Activated CD4-positive, alpha-beta T cell treated with anti-CD3 and anti-CD28 coated beads, Interleukin-2, amount 10 ng/mL, durations not matched to agents 7 days and 5 days (primary cell): ENCODE data around the gene NCOA1. TPM values are rescaled to one million over a fixed set of nuclear protein-coding genes. Genes with fewer than 3 reads are reported as not detected.

ENCODE experiments used
- CTCF ChIA-PET: fragments of 350-600 bp; sonication (Branson Sonifier 250); formaldehyde crosslinking; loops from one replicate; lab custom pipeline; 2021; ENCODE audit warnings: antibody characterized with exemption; lab: Charles Lee
- POLR2A ChIA-PET: fragments of 350-600 bp; sonication (Branson Sonifier 250); formaldehyde crosslinking; loops from one replicate; lab custom pipeline; 2021; ENCODE audit warnings: antibody characterized with exemption; lab: Charles Lee
- DNase-seq: peaks from one replicate; pipeline ENCODE4 v3.0.0-alpha.2; 2020
- H3K27ac Mint-ChIP-seq: one replicate; pipeline ENCODE4 v1.8.0; 2021; ENCODE audit warnings: mild to moderate bottlenecking, moderate library complexity, mixed read lengths
- H3K27me3 Mint-ChIP-seq: one replicate; pipeline ENCODE4 v1.8.0; 2021; ENCODE audit warnings: mixed read lengths
- H3K36me3 Mint-ChIP-seq: one replicate; pipeline ENCODE4 v1.8.0; 2021; ENCODE audit warnings: low read depth, mixed read lengths
- H3K4me1 Mint-ChIP-seq: one replicate; pipeline ENCODE4 v1.8.0; 2021; ENCODE audit warnings: mixed read lengths
- H3K4me3 Mint-ChIP-seq: one replicate; pipeline ENCODE4 v1.8.0; 2021; ENCODE audit warnings: mild to moderate bottlenecking, moderate library complexity, mixed read lengths
- H3K9me3 Mint-ChIP-seq: one replicate; pipeline ENCODE4 v1.8.0; 2021; ENCODE audit warnings: mixed read lengths
- total RNA-seq, 2 experiments: library from RNA; stranded (reverse); gene quantifications; one replicate each; pipeline ENCODE4 v1.2.3, GENCODE V29; 2021

Gene NCOA1
- total RNA-seq, 2 experiments from 2014 or later, result 18.4 to 22.8 TPM

GRCh38 chr2:24643051-24643450, 152.0 kb downstream of the NCOA1 start:
- H3K9me3 Mint-ChIP-seq, result peaks cover 7% of the 10 kb centered on the region
- CTCF ChIA-PET, result interaction anchor here (0.9 to 1.2 kb wide), 2 partner anchors 170 to 232 kb away, joined by 3 read pairs; no protein-coding TSS in a partner anchor
- H3K4me1 Mint-ChIP-seq, result peaks cover 2% of the 10 kb centered on the region
- H3K36me3 Mint-ChIP-seq, result no peaks in the 10 kb centered on the region
- H3K27me3 Mint-ChIP-seq, result no peaks in the 10 kb centered on the region
- DNase-seq, result no peak
- H3K27ac Mint-ChIP-seq, result no peak overlapping the region
- POLR2A ChIA-PET, result no interaction called here
- no peak overlapping the region for H3K4me3 Mint-ChIP-seq

- Mint-ChIP-seq H3K36me3 (no peaks in the 10 kb centered on the region), H3K4me3 (no peak overlapping the region), H3K4me1 (peaks cover 2% of the 10 kb centered on the region), H3K9me3 (no peaks in the 10 kb centered on the region), H3K27ac (no peak overlapping the region), H3K27me3 (no peaks in the 10 kb centered on the region)
- ChIA-PET POLR2A (no interaction called here), CTCF (no interaction called here)
- DNase-seq, result no peak
Observed at GRCh38 chr2:24644032-24644431, 153.0 kb downstream of the NCOA1 start.

- POLR2A ChIA-PET, result no interaction called here
- H3K27me3 Mint-ChIP-seq, result no peaks in the 10 kb centered on the region
- peaks cover 3% of the 10 kb centered on the region for H3K9me3 Mint-ChIP-seq
- no peak overlapping the region for H3K4me3 Mint-ChIP-seq
- no peaks in the 10 kb centered on the region for H3K4me1 Mint-ChIP-seq
- CTCF ChIA-PET, result no interaction called here
- H3K27ac Mint-ChIP-seq, result no peak overlapping the region
- no peak for DNase-seq
- no peaks in the 10 kb centered on the region for H3K36me3 Mint-ChIP-seq
Observed at GRCh38 chr2:24650997-24651642, 160.1 kb downstream of the NCOA1 start.

- Mint-ChIP-seq H3K27me3 (no peaks in the 10 kb centered on the region), H3K9me3 (peaks cover 3% of the 10 kb centered on the region), H3K4me1 (no peaks in the 10 kb centered on the region), H3K36me3 (no peaks in the 10 kb centered on the region), H3K27ac (no peak overlapping the region), H3K4me3 (no peak overlapping the region)
- POLR2A ChIA-PET, result no interaction called here
- CTCF ChIA-PET, result no interaction called here
- DNase-seq, result no peak
Observed at GRCh38 chr2:24651643-24652003, 160.6 kb downstream of the NCOA1 start.

- Mint-ChIP-seq H3K9me3 (peaks cover 3% of the 10 kb centered on the region), H3K4me3 (no peak overlapping the region), H3K27me3 (no peaks in the 10 kb centered on the region), H3K27ac (no peak overlapping the region), H3K4me1 (no peaks in the 10 kb centered on the region), H3K36me3 (no peaks in the 10 kb centered on the region)
- no peak for DNase-seq
- POLR2A ChIA-PET, result no interaction called here
- CTCF ChIA-PET, result no interaction called here
Observed at GRCh38 chr2:24652265-24653182, 161.5 kb downstream of the NCOA1 start.

- no peak for DNase-seq
- H3K27me3 Mint-ChIP-seq, result no peaks in the 10 kb centered on the region
- ChIA-PET CTCF (no interaction called here), POLR2A (no interaction called here)
- H3K4me1 Mint-ChIP-seq, result no peaks in the 10 kb centered on the region
- no peak overlapping the region for H3K4me3 Mint-ChIP-seq
- H3K9me3 Mint-ChIP-seq, result no peaks in the 10 kb centered on the region
- no peak overlapping the region for H3K27ac Mint-ChIP-seq
- H3K36me3 Mint-ChIP-seq, result no peaks in the 10 kb centered on the region
Observed at GRCh38 chr2:24657818-24658217, 166.8 kb downstream of the NCOA1 start.

- ChIA-PET POLR2A (no interaction called here), CTCF (interaction anchor here (0.6 kb wide), 1 partner anchor 243 kb away, joined by 3 read pairs; no protein-coding TSS in a partner anchor)
- Mint-ChIP-seq H3K4me3 (no peak overlapping the region), H3K4me1 (no peaks in the 10 kb centered on the region), H3K27me3 (no peaks in the 10 kb centered on the region), H3K9me3 (no peaks in the 10 kb centered on the region), H3K27ac (no peak overlapping the region), H3K36me3 (no peaks in the 10 kb centered on the region)
- DNase-seq, result no peak
Observed at GRCh38 chr2:24658531-24659202, 167.6 kb downstream of the NCOA1 start.

- Mint-ChIP-seq H3K27me3 (no peaks in the 10 kb centered on the region), H3K4me1 (no peaks in the 10 kb centered on the region), H3K27ac (no peak overlapping the region), H3K36me3 (no peaks in the 10 kb centered on the region), H3K4me3 (no peak overlapping the region), H3K9me3 (no peaks in the 10 kb centered on the region)
- ChIA-PET CTCF (no interaction called here), POLR2A (no interaction called here)
- DNase-seq, result no peak
Observed at GRCh38 chr2:24659862-24660261, 168.8 kb downstream of the NCOA1 start.

GRCh38 chr2:24667542-24667941, 176.5 kb downstream of the NCOA1 start:
- H3K27me3 Mint-ChIP-seq, result no peaks in the 10 kb centered on the region
- H3K27ac Mint-ChIP-seq, result no peak overlapping the region
- no peak overlapping the region for H3K4me3 Mint-ChIP-seq
- DNase-seq, result no peak
- H3K4me1 Mint-ChIP-seq, result peaks cover 6% of the 10 kb centered on the region
- H3K36me3 Mint-ChIP-seq, result no peaks in the 10 kb centered on the region
- no peaks in the 10 kb centered on the region for H3K9me3 Mint-ChIP-seq
- POLR2A ChIA-PET, result no interaction called here
- CTCF ChIA-PET, result no interaction called here

GRCh38 chr2:24671230-24671629, 180.2 kb downstream of the NCOA1 start:
- Mint-ChIP-seq H3K27ac (no peak overlapping the region), H3K36me3 (peaks cover 7% of the 10 kb centered on the region), H3K4me1 (peaks cover 10% of the 10 kb centered on the region), H3K27me3 (no peaks in the 10 kb centered on the region), H3K9me3 (no peaks in the 10 kb centered on the region), H3K4me3 (no peak overlapping the region)
- POLR2A ChIA-PET, result no interaction called here
- DNase-seq, result no peak
- CTCF ChIA-PET, result no interaction called here

GRCh38 chr2:24672589-24672988, 181.5 kb downstream of the NCOA1 start:
- H3K27me3 Mint-ChIP-seq, result no peaks in the 10 kb centered on the region
- peaks cover 10% of the 10 kb centered on the region for H3K4me1 Mint-ChIP-seq
- peaks cover 9% of the 10 kb centered on the region for H3K36me3 Mint-ChIP-seq
- H3K9me3 Mint-ChIP-seq, result no peaks in the 10 kb centered on the region
- H3K4me3 Mint-ChIP-seq, result no peak overlapping the region
- DNase-seq, result no peak
- H3K27ac Mint-ChIP-seq, result no peak overlapping the region
- ChIA-PET POLR2A (no interaction called here), CTCF (no interaction called here)

- H3K4me1 Mint-ChIP-seq, result peaks cover 10% of the 10 kb centered on the region
- H3K9me3 Mint-ChIP-seq, result no peaks in the 10 kb centered on the region
Observed at GRCh38 chr2:24675338-24675737, 184.3 kb downstream of the NCOA1 start.

GRCh38 chr2:24676493-24676892, 185.4 kb downstream of the NCOA1 start:
- Mint-ChIP-seq H3K36me3 (peaks cover 14% of the 10 kb centered on the region), H3K4me3 (no peak overlapping the region), H3K27ac (no peak overlapping the region), H3K9me3 (no peaks in the 10 kb centered on the region), H3K4me1 (peaks cover 10% of the 10 kb centered on the region), H3K27me3 (no peaks in the 10 kb centered on the region)
- POLR2A ChIA-PET, result no interaction called here
- CTCF ChIA-PET, result no interaction called here
- no peak for DNase-seq

More at GRCh38 chr2:24675338-24675737, 184.3 kb downstream of the NCOA1 start:
- H3K27ac Mint-ChIP-seq, result no peak overlapping the region
- ChIA-PET POLR2A (no interaction called here), CTCF (no interaction called here)
- peaks cover 13% of the 10 kb centered on the region for H3K36me3 Mint-ChIP-seq
- H3K27me3 Mint-ChIP-seq, result no peaks in the 10 kb centered on the region
- DNase-seq, result no peak
- H3K4me3 Mint-ChIP-seq, result no peak overlapping the region
